ENCODE results near the gene ITGA1.
A peak's percentile ranks its signal among the peaks of the same experiment; 100 is the strongest.

Gene ITGA1

DNA sequence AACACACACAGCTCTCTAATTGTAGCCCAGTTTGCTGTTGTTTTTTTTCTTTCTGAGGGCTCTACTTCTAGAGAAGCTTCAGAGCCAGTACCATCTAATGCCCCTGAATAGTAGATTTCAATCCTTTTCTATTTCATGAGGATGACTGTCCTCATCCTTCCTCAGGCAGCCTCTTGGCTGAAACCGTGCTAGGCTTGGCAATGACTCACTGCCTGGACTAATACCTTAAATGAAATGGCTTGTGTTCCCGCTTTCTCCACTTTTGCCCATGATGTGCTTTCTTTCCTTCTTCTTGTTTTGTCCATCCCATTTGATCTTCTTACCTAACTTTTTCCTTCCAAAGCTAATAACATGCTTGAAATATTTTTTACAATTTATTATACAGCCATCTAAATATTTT lies 80.1 kb downstream of the ITGA1 start:
- DNase-seq (ENCODE audit: low spot score), result no peak
- peaks cover 32% of the 10 kb centered on the region for H3K4me1 ChIP-seq (ENCODE audit: insufficient read depth, poor library complexity, severe bottlenecking)
- ATAC-seq (ENCODE audit: low read depth), result no peak
- no peak overlapping the region for H3K27ac ChIP-seq (ENCODE audit: poor library complexity, severe bottlenecking)
- H3K9me3 ChIP-seq (ENCODE audit: severe bottlenecking), result no peaks in the 10 kb centered on the region
- H3K4me3 ChIP-seq (ENCODE audit: severe bottlenecking), result no peak overlapping the region
- H3K27me3 ChIP-seq (ENCODE audit: insufficient read depth, poor library complexity, severe bottlenecking), result no peaks in the 10 kb centered on the region
- no peak for TF ChIP-seq CTCF (IDR thresholded peaks at IDR 0.05; ENCODE audit: poor library complexity, severe bottlenecking)
- no peaks in the 10 kb centered on the region for H3K36me3 ChIP-seq (ENCODE audit: low read depth)

GRCh38 chr5:52868417-52868816 lies 80.7 kb downstream of the ITGA1 start:
- Histone ChIP-seq H3K4me3 (ENCODE audit: severe bottlenecking) (no peak overlapping the region), H3K4me1 (ENCODE audit: insufficient read depth, poor library complexity, severe bottlenecking) (peaks cover 32% of the 10 kb centered on the region), H3K27ac (ENCODE audit: poor library complexity, severe bottlenecking) (no peak overlapping the region), H3K36me3 (ENCODE audit: low read depth) (no peaks in the 10 kb centered on the region), H3K27me3 (ENCODE audit: insufficient read depth, poor library complexity, severe bottlenecking) (no peaks in the 10 kb centered on the region), H3K9me3 (ENCODE audit: severe bottlenecking) (no peaks in the 10 kb centered on the region)
- DNase-seq (ENCODE audit: low spot score) (no peak), ATAC-seq (ENCODE audit: low read depth) (no peak)
- TF ChIP-seq CTCF (IDR thresholded peaks at IDR 0.05; ENCODE audit: poor library complexity, severe bottlenecking), result no peak

- Histone ChIP-seq H3K4me3 (ENCODE audit: severe bottlenecking) (no peak overlapping the region), H3K36me3 (ENCODE audit: low read depth) (no peaks in the 10 kb centered on the region), H3K4me1 (ENCODE audit: insufficient read depth, poor library complexity, severe bottlenecking) (peaks cover 23% of the 10 kb centered on the region), H3K27me3 (ENCODE audit: insufficient read depth, poor library complexity, severe bottlenecking) (no peaks in the 10 kb centered on the region), H3K27ac (ENCODE audit: poor library complexity, severe bottlenecking) (no peak overlapping the region), H3K9me3 (ENCODE audit: severe bottlenecking) (no peaks in the 10 kb centered on the region)
- ATAC-seq (ENCODE audit: low read depth) (no peak), DNase-seq (ENCODE audit: low spot score) (no peak)
- TF ChIP-seq CTCF (IDR thresholded peaks at IDR 0.05; ENCODE audit: poor library complexity, severe bottlenecking), result no peak
Observed at GRCh38 chr5:52869391-52869790, 81.7 kb downstream of the ITGA1 start.

GRCh38 chr5:52870448-52870847 lies 82.7 kb downstream of the ITGA1 start:
- Histone ChIP-seq H3K27ac (ENCODE audit: poor library complexity, severe bottlenecking) (peak overlapping the region; percentile 22), H3K27me3 (ENCODE audit: insufficient read depth, poor library complexity, severe bottlenecking) (no peaks in the 10 kb centered on the region), H3K4me3 (ENCODE audit: severe bottlenecking) (no peak overlapping the region), H3K9me3 (ENCODE audit: severe bottlenecking) (no peaks in the 10 kb centered on the region), H3K4me1 (ENCODE audit: insufficient read depth, poor library complexity, severe bottlenecking) (peaks cover 14% of the 10 kb centered on the region), H3K36me3 (ENCODE audit: low read depth) (no peaks in the 10 kb centered on the region)
- no peak for DNase-seq (ENCODE audit: low spot score)
- peak; percentile 84 for ATAC-seq (ENCODE audit: low read depth)
- TF ChIP-seq CTCF (IDR thresholded peaks at IDR 0.05; ENCODE audit: poor library complexity, severe bottlenecking), result no peak

DNA sequence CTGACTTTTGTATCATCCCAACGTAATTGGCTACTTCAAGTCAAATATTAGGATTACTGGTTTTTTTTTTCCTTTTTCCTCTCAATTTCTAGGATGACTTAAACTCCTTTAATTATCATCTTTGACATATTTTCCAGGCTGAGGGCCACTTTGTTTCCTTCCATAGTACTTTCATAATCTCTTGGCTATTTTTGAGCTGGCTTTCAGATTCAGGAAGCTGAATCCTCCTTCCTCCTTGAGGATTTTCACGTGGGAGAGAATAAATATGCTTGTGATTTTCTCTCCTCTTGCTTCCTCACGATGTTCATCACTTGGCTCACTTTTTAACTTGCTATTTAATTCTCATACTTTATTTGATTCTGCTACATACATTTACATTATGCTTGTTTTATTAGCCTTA lies 88.1 kb downstream of the ITGA1 start:
- H3K4me3 ChIP-seq (ENCODE audit: severe bottlenecking), result no peak overlapping the region
- TF ChIP-seq CTCF (IDR thresholded peaks at IDR 0.05; ENCODE audit: poor library complexity, severe bottlenecking), result no peak
- DNase-seq (ENCODE audit: low spot score) (no peak), ATAC-seq (ENCODE audit: low read depth) (no peak)
- H3K36me3 ChIP-seq (ENCODE audit: low read depth), result no peaks in the 10 kb centered on the region
- H3K27ac ChIP-seq (ENCODE audit: poor library complexity, severe bottlenecking), result no peak overlapping the region
- no peaks in the 10 kb centered on the region for H3K9me3 ChIP-seq (ENCODE audit: severe bottlenecking)
- no peaks in the 10 kb centered on the region for H3K27me3 ChIP-seq (ENCODE audit: insufficient read depth, poor library complexity, severe bottlenecking)
- H3K4me1 ChIP-seq (ENCODE audit: insufficient read depth, poor library complexity, severe bottlenecking), result peaks cover 5% of the 10 kb centered on the region

Data from RWPE2 (cell line).